ENCODE measurements around the gene JMJD8.
A peak's percentile ranks its signal among the peaks of the same experiment; 100 is the strongest.

JMJD8 gene

DNA sequence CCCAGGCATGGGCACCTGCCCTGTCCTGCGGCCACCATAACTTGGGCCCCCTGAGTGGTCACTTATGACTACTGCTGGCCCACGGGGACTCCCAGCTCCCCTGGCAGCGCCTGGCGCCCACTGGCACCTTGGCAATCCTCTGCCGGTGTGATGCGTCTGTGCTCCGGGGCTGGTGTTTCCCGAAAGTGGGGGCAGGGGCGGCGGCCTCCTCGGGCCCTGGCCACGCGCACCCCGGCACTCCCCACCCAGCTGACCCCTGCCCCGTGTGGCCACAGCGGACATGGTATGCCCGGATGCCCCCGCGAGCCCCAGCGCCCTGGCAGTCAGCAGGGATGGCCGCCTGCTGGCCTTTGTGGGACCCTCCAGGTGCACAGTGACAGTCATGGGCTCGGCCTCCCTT is 26.6 kb downstream of the JMJD8 start:
- TF ChIP-seq, protein P1, sequence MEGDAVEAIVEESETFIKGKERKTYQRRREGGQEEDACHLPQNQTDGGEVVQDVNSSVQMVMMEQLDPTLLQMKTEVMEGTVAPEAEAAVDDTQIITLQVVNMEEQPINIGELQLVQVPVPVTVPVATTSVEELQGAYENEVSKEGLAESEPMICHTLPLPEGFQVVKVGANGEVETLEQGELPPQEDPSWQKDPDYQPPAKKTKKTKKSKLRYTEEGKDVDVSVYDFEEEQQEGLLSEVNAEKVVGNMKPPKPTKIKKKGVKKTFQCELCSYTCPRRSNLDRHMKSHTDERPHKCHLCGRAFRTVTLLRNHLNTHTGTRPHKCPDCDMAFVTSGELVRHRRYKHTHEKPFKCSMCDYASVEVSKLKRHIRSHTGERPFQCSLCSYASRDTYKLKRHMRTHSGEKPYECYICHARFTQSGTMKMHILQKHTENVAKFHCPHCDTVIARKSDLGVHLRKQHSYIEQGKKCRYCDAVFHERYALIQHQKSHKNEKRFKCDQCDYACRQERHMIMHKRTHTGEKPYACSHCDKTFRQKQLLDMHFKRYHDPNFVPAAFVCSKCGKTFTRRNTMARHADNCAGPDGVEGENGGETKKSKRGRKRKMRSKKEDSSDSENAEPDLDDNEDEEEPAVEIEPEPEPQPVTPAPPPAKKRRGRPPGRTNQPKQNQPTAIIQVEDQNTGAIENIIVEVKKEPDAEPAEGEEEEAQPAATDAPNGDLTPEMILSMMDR (IDR thresholded peaks at IDR 0.05; ENCODE audit: extremely low read depth, missing control alignments): no peak

DNA sequence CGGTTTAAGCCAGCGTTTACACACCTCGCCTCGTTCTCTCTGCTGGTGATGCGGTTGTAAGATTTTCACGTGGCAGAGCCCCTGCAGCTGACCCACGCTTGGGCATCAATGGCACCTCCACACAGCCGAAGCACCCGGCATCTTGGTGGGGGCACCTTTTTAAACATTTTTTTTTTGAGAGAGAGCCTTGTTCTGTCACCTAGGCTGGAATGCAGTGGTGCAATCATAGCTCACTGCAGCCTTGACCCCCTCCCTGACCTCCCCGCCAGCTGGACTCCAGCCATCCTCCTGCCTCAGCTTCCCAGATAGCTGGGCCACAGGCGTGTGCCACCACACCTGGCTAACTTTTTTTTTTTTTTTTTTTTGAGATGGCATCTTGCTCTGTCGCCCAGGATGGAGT is 30.1 kb downstream of the JMJD8 start:
- DNase-seq (ENCODE audit: low spot score): no peak
- TF ChIP-seq, protein P1 (IDR thresholded peaks at IDR 0.05; ENCODE audit: extremely low read depth, missing control alignments): no peak

More for the DNA sequence above, 26.6 kb downstream of the JMJD8 start:
- DNase-seq (ENCODE audit: low spot score): no peak

DNA sequence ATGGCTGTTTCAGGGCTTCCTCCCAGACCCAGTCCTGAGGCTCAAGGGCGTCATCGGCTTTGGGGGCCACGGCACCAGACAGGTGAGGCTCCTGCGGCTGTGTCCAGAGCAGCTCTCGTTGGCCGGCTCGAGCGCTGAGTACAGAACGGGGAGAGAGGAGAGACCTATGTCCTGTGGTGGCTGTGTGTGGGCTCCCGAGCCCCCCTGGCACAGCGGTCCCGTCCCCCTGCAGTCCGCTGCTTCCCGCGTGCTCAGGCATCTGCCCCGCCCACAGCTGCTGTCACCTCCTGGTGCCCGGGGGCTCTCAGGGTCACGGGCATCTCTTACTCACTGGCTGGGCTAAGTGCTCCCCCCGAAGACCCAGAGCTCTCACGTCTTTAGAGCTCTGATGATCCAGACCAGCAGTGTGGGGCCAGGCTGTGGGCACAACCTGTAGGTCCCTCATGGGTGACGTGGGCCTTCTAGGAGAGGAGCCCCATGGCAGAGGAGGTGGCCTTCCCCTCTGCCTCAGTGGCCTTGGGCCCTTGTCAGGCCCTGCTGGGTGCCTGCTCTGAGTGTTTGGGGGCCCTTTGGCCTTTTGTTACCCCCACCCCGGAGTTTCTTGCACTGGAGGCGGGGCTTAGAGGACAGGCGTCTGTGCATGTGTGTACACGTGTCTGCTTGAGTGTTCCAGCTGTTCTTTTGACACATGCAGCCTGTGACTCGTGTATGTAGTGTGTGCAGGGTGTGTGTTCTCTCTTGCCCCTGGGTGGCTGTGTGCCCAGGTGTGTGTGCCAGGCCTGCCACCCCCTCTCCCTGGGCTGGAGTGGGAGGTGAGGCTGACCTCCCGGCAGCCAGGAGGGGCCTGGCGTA is 31.5 kb downstream of the JMJD8 start:
- DNase-seq (ENCODE audit: low spot score): no peak

DNA sequence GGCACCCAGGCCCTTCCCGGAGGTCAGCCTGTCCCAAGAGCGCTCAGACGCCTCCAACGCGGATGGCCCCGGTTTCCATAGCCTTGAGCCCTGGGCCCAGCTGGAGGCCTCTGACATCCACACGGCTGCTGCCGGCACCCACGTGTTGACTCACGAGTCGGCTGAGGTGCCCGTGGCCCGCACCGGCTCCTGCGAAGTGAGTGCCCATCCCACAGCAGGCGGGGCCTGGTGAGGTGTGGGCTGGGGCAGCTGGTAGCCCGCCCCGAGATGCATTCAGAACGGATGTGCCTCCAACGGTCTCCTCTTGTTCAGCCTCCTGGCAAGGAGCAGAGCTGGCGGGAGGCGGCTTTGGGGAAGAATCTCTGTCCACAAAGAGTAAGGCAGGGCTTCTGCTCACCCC is 32.3 kb downstream of the JMJD8 start:
- TF ChIP-seq, protein P1 (IDR thresholded peaks at IDR 0.05; ENCODE audit: extremely low read depth, missing control alignments): no peak
- no peak for DNase-seq (ENCODE audit: low spot score)

More for the DNA sequence above, 31.5 kb downstream of the JMJD8 start:
- TF ChIP-seq, protein P1 (IDR thresholded peaks at IDR 0.05; ENCODE audit: extremely low read depth, missing control alignments): no peak

DNA sequence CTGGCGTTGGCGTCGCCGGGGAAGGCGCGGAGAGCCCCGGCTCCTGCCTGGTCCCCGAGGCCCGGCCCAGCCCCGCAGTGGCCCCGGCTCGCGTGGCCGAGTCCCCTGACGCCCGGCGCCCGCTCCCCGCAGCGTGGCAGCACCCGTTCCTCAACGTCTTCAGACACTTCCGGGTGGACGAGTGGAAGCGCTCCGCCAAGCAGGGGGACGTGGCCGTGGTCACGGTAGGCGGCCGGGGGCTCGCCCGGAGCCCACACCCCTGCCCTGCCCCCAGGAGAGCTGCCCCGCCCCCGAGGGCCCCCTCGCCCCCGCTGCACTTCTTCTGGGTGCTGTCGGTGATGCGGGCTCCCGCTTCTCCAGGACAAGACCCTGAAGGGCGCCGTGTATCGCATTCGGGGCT is 34.5 kb downstream of the JMJD8 start:
- TF ChIP-seq, protein P1 (IDR thresholded peaks at IDR 0.05; ENCODE audit: extremely low read depth, missing control alignments): no peak
- no peak for DNase-seq (ENCODE audit: low spot score)

DNA sequence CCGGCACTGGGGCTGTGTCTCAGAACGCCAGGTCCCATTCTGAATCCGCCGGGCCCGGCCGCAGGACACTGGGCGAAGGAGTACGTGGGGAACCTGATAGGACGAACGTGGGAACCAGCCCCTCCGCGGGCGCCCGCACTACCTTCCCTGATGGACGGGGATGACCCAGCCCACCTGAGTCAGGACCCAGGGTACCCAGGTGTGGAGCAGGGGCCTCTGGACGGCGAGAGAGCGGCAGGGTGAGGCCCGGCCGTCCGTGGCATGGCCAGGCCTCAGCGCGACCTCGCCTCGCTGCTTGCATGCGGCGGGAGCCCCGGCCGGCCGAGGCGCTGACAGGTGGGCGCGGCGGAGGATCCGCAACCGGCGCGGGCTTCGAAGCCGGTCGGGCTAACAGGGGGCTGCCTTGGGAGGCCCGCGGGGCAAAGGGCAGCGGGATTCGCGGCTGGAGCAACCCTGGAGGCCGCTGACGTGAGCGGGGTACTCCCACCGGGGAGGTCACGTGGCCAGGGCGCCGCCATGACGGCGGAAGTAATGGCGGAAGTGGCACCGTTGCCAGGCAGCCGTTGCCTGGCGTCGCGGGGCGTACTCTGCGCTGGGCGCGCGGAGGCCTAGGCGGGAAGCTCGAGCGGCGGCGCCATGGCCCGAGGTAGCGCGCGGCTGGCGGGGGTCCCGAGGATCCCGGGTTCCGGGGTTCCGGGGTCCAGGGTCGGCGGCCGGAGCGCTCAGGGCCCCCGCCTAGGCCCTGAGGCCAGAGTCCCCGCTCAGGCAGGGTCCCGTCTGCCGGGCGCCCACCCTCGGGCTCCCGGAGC is 35.1 kb downstream of the JMJD8 start, which contains the start of gene WDR90:
Gene WDR90 (plus strand): TSS at position 585 of the 809 bp plus-strand sequence. CDS start 52 bp downstream, at position 637.
- TF ChIP-seq, protein P1 (IDR thresholded peaks at IDR 0.05; ENCODE audit: extremely low read depth, missing control alignments): no peak
- peak; percentile 99 for DNase-seq (ENCODE audit: low spot score)
